HUES6 (cell line): ENCODE measurements around the gene RPL13A.
A peak's percentile ranks its signal among the peaks of the same experiment; 100 is the strongest.
"Not testable (repeated sequence)": the region's sequence is repeated elsewhere in the genome, so short reads cannot be mapped to it uniquely, and the experiment has no call there.

Experiments used
- H3K27ac ChIP-seq: 2 replicates; pipeline ENCODE4 v1.7.0; 2013; ENCODE audit warnings: low read depth, mild to moderate bottlenecking, low read length, inconsistent platforms
- H3K27me3 ChIP-seq: 2 replicates; pipeline ENCODE4 v1.6.1; 2013; ENCODE audit warnings: low read length; ENCODE audit not compliant: control insufficient read depth, insufficient read depth
- H3K36me3 ChIP-seq: 2 replicates; pipeline ENCODE4 v1.6.1; 2013; ENCODE audit warnings: low read length; ENCODE audit not compliant: control insufficient read depth, insufficient read depth
- H3K4me1 ChIP-seq: 2 replicates; pipeline ENCODE4 v1.6.1; 2013; ENCODE audit warnings: low read length; ENCODE audit not compliant: control insufficient read depth, insufficient read depth
- H3K4me3 ChIP-seq: 2 replicates; pipeline ENCODE4 v1.5.1; 2013; ENCODE audit warnings: low read depth, low read length
- H3K9ac ChIP-seq: one replicate; pipeline ENCODE4 v1.6.1; 2013; ENCODE audit warnings: mild to moderate bottlenecking, low read length
- H3K9me3 ChIP-seq: 2 replicates; pipeline ENCODE4 v1.6.1; 2013; ENCODE audit warnings: low read depth, low read length; ENCODE audit not compliant: control insufficient read depth, insufficient read depth

The RPL13A gene

GRCh38 chr19:49473501-49473867 lies 13.9 kb upstream of the RPL13A start:
- H3K27me3 ChIP-seq, H3K27ac ChIP-seq, H3K36me3 ChIP-seq, H3K9ac ChIP-seq, H3K9me3 ChIP-seq: not testable (repeated sequence)
- Histone ChIP-seq H3K4me1 (peaks cover 12% of the 10 kb centered on the region), H3K4me3 (peak overlapping the region; percentile 52; the same call in 1 of the 2 replicates)

GRCh38 chr19:49473868-49474541 lies 13.4 kb upstream of the RPL13A start, which contains the start of gene FLT3LG:
FLT3LG (plus strand) TSS chr19:49474215; CDS start chr19:49474640, 425 bp downstream.
- peaks cover 8% of the 10 kb centered on the region for H3K27me3 ChIP-seq
- H3K9me3 ChIP-seq: no peaks in the 10 kb centered on the region
- H3K9ac ChIP-seq: no peak within 1 kb of the TSS
- H3K27ac ChIP-seq: no peak within 1 kb of the TSS
- H3K4me1 ChIP-seq: peaks cover 9% of the 10 kb centered on the region
- peaks cover 8% of the 10 kb centered on the region; the same call in 1 of the 2 replicates for H3K36me3 ChIP-seq
- H3K4me3 ChIP-seq: peak within 1 kb of the TSS; percentile 52

- peaks cover 6% of the 10 kb centered on the region; the same call in 1 of the 2 replicates for H3K4me1 ChIP-seq
- H3K9me3 ChIP-seq: no peaks in the 10 kb centered on the region
- H3K9ac ChIP-seq: no peak overlapping the region
- H3K27ac ChIP-seq: no peak overlapping the region
- H3K36me3 ChIP-seq: peaks cover 8% of the 10 kb centered on the region; the same call in 1 of the 2 replicates
- peak overlapping the region; percentile 52 for H3K4me3 ChIP-seq
- H3K27me3 ChIP-seq: peaks cover 8% of the 10 kb centered on the region
Measured at GRCh38 chr19:49474542-49474924, 12.9 kb upstream of the RPL13A start.

- H3K27me3 ChIP-seq: peaks cover 8% of the 10 kb centered on the region
- 0 out of 2 replicates have a peak, but pooled peaks cover 3% of the 10 kb centered on the region for H3K36me3 ChIP-seq
- H3K4me3 ChIP-seq: no peak overlapping the region
- H3K9ac ChIP-seq: no peak overlapping the region
- H3K9me3 ChIP-seq: no peaks in the 10 kb centered on the region
- H3K4me1 ChIP-seq: peaks cover 6% of the 10 kb centered on the region; the same call in 1 of the 2 replicates
- no peak overlapping the region for H3K27ac ChIP-seq
Measured at GRCh38 chr19:49475191-49475917, 12.1 kb upstream of the RPL13A start.

- Histone ChIP-seq H3K27ac (no peak overlapping the region), H3K4me1 (peaks cover 6% of the 10 kb centered on the region; the same call in 1 of the 2 replicates), H3K9ac (no peak overlapping the region), H3K9me3 (no peaks in the 10 kb centered on the region), H3K4me3 (peak overlapping the region; percentile 19; the same call in 1 of the 2 replicates), H3K36me3 (no peaks in the 10 kb centered on the region), H3K27me3 (peaks cover 8% of the 10 kb centered on the region)
Measured at GRCh38 chr19:49475995-49476880, 11.2 kb upstream of the RPL13A start.

GRCh38 chr19:49479975-49480628 lies 7.3 kb upstream of the RPL13A start:
- H3K27ac ChIP-seq: no peak overlapping the region
- peaks cover 2% of the 10 kb centered on the region; the same call in 1 of the 2 replicates for H3K4me1 ChIP-seq
- no peak overlapping the region for H3K4me3 ChIP-seq
- no peaks in the 10 kb centered on the region for H3K36me3 ChIP-seq
- no peaks in the 10 kb centered on the region for H3K9me3 ChIP-seq
- H3K9ac ChIP-seq: no peak overlapping the region
- H3K27me3 ChIP-seq: peaks cover under 1% of the 10 kb centered on the region

GRCh38 chr19:49481020-49481683 lies 6.3 kb upstream of the RPL13A start:
- Histone ChIP-seq H3K9ac (no peak overlapping the region), H3K27ac (no peak overlapping the region), H3K4me3 (no peak overlapping the region), H3K9me3 (no peaks in the 10 kb centered on the region), H3K27me3 (no peaks in the 10 kb centered on the region), H3K4me1 (peaks cover 2% of the 10 kb centered on the region; the same call in 1 of the 2 replicates), H3K36me3 (no peaks in the 10 kb centered on the region)

GRCh38 chr19:49486232-49486631 lies 1.2 kb upstream of the RPL13A start:
- Histone ChIP-seq H3K4me1 (no peaks in the 10 kb centered on the region), H3K27ac (no peak overlapping the region), H3K36me3 (peaks cover 36% of the 10 kb centered on the region), H3K27me3 (no peaks in the 10 kb centered on the region), H3K4me3 (no peak overlapping the region), H3K9me3 (no peaks in the 10 kb centered on the region), H3K9ac (peak overlapping the region; percentile 8)

GRCh38 chr19:49486710-49487276 lies 615 bp upstream of the RPL13A start:
- Histone ChIP-seq H3K4me3 (0 out of 2 replicates have a peak overlapping the region, but pooled peaks have one; percentile 14), H3K9me3 (no peaks in the 10 kb centered on the region), H3K27ac (no peak overlapping the region), H3K36me3 (peaks cover 41% of the 10 kb centered on the region), H3K9ac (peak overlapping the region; percentile 53), H3K27me3 (no peaks in the 10 kb centered on the region), H3K4me1 (no peaks in the 10 kb centered on the region)
